T-helper 2 cell treated with Interferon-gamma antibody and Interleukin-4, amounts not matched to agents 100 ng/mL and 5 ng/mL, for 36 hours (primary cell): Measurements from ENCODE around the gene OTUD3. TPM values are rescaled to one million over a fixed set of nuclear protein-coding genes. Genes with fewer than 3 reads are reported as not detected.
"Not testable (repeated sequence)": the region's sequence is repeated elsewhere in the genome, so short reads cannot be mapped to it uniquely, and the experiment has no call there.

Source experiments
- intact Hi-C: fragments of 100-400 bp; cut with micrococcal nuclease; formaldehyde crosslinking; loops from one replicate; pipeline ENCODE4 v1.15.1; 2023
- total RNA-seq: library from RNA; stranded (reverse); gene quantifications from 2 replicates; pipeline ENCODE4 v1.2.3, GENCODE V29; 2022

Gene OTUD3
- total RNA-seq, 1 donor from 2014 or later: 12.5 TPM

DNA sequence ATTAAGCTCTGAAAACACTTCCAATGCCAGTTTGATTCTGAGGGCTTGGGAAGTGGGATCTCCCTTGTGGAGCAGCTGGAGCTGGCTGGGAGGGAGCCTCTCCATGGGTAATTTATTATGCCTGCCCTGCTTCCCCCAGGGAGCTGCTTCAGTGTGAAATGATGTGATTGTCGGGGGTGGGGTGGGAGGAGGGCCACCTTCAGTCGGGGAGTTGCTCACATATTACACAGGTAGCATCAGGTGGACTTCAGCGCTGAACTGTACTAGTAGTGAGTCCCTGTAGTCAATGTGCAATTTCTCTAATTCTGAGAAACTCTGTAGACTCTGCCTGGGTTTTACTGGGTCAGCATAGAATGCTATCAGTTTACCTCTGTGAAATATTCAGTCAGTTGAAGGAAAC, 28.5 kb downstream of the OTUD3 start:
- intact Hi-C loops: no loop called here

DNA sequence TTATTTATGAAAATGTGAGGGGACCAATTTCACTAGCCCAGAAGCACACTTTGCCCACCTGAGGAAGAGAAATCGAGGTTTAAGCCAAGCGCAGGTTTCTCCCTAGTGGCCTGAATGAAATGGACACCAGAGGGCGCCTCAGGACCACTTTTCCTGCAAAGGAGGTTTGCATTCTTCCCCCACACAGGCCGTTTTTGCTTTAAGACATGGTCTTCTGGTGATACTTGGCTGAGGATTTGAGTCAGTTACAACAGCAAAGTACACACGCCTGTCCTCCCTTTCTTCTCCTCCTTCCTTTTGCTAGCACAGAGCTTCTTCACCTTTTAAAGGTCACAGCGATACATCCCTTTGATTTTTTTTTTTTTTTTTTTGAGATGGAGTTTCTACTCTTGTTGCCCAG, 35.9 kb downstream of the OTUD3 start:
- intact Hi-C loops: loop anchor here (1.0 to 2.0 kb wide), 3 partner anchors 35 to 277 kb away; partner anchors contain the start of gene OTUD3

DNA sequence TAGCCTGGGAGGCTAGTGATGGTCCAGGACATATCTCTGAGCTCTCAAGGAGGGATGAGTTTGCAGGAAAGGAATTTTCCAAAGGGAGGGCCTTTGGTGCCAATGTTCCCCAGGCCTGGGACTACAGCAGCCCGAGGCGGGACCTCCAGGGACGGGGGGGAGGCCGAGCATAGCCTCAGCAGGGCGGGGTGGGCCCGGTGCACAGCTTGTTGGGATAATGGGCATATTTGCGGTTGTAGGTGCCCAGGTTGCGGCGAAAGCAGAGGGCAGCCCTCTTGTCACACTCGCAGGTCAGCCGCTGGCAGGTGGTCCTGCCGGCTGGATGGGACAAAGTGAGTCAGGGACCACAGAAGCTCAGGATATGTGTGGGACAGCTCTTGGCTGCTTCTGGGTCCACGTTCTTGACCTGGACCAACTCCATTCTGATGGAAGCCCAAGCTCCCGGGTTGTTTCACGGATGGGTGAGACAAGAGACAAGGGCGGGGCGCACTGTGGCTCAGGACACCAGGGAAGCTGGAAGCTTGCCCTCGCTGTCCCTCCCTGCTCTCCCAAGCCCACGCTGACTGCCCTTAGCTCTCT, 38.0 kb downstream of the OTUD3 start:
- intact Hi-C loops: no loop called here

DNA sequence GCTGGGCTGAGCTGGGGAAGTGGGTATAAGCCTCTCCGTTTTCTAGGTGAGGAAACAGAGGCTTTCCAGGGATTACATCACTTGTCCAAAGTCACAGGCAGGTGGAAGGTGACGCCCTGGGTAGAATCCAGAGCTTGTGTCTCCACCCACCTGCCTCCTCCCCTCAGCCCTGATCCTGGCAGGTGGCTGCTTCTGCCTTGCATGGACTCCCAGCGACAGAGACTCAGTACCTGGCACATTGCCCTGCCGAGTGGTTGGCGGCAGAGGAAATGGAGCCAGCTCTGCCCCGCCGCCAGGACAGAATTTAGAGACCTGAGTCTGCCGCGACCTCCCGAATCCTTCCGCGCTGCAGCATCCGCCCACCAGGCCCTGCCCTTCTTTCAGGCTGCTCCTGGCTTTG, 39.1 kb downstream of the OTUD3 start:
- intact Hi-C loops: no loop called here

DNA sequence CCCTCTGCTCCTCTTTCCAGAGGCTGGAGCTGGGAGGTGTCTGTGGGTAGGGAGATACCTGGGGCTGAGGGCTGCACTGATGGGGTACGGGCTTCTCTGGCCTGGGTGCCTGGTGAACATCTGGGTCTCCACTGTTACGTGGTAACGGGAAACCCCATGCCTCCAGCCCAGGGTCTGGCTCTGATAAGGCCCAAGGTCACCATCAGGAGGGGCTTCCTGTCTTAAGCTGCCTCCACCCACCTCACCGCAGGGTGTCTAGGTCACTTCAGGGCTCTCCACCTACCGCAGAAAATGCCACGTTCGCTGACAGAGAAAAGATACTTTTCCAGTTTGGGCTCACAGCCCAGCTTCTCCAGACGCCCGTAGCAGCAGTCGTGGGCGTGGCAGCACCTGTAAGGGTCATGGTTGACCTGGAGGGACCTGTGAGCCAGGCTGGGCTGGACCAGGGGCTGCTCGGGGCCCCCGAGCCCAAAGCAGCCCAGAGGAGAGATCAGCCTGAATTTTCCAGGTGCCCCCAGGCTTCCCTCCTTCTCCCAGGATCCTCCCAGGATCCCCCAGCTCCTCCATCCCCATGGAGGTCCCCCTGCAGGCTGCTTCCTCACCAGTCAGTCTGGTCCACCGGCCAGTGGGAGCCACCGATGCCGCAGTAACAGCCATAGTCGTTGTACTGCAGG, 40.0 kb downstream of the OTUD3 start:
- intact Hi-C loops: no loop called here

DNA sequence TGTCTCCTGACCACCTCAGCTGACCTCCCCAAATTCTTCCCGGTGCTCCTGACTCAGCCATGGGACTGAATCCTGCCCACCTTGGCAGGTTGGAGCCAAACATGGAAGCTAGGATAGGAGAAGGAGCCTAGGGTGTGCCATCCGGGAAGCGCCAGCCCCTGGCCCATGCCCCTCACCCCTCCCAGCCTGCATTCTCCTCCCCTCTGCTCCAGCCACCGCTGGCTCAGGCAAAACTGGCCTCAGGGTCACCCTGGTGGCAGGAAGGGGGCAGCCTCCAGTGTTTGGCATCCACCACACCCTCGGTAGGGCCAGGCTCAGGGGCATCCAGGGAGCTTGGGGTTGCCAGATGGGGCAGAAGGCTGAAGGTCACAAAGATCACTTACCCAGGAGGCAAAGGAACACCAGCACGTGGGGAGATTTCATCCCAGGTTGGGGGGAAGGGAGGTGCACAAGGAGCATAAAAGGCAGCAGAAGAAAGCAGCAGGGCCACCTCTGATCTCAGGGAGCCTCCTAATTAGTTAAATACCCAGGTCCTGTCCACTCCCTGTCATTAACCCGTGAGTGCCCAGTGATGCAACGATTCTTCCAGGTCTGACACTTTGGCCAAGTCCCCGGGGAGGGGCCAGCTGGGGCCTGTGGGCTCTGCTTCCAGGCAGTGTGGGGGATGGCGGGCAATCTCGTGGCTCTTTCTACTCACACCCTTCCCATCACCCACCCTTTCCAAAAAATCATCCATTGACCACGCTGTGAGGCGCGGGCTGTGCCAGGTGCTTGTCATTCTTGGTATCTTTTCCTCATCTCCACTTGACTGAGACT, 41.1 kb downstream of the OTUD3 start, which contains the start of gene PLA2G2E:
Gene PLA2G2E (minus strand): TSS at position 481 of the 816 bp plus-strand sequence. CDS start 58 bp downstream, at position 423.
- intact Hi-C loops: no loop called here

DNA sequence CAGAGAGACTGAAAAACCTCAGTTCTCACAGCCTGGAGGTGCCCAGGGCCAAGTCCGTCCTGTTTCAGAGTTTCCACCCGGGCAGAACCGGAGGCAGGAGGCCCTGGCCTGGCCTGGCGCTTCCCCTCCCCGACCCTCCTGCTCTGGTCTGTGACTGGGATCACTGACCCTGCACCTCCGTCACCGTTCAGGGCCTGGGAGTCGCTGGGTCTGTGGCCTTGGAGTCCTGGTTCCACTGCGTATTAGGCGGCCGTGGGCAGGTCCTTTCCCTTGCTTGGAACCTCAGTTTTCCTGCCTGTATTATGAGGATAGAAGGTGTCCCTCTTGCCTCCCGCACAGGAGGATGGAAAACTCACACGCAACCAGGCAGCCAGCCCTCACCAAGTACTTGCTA, 41.8 kb downstream of the OTUD3 start:
- intact Hi-C loops: no loop called here

DNA sequence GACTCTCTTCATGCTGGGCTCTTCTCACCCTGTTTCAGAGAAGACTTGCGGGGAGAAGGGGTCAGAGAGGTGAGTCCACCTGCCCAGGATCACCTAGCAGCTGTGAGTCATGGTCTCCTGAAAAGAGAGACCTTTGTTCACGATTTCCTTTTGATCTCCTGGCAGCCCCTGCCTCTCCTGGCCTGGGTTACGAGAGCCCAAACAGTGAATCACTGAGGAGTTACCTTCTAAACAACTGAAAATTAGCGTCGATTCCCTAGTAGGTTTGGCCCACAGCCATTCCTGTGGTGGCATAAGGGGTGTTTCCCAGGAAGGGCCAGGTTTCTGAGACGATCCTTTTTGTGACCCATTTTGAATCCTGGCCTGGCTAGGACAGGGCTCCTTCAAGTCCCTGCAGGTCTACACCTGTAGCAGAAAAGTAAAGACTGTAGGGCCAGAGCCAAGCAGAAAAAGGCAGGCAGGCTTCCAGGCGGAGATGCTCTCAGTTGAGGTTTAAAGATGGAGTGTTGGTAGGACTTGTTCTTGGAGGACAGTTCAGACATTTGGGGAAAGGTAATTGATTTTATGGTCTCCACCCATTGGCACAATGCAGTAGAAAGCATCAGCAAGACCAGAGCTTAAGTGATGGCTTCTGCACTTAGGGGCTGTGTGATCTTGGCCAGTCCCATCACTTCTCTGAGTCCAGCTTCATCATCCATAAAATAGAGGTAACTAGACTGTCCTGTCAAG, 43.3 kb downstream of the OTUD3 start:
- intact Hi-C loops: no loop called here

DNA sequence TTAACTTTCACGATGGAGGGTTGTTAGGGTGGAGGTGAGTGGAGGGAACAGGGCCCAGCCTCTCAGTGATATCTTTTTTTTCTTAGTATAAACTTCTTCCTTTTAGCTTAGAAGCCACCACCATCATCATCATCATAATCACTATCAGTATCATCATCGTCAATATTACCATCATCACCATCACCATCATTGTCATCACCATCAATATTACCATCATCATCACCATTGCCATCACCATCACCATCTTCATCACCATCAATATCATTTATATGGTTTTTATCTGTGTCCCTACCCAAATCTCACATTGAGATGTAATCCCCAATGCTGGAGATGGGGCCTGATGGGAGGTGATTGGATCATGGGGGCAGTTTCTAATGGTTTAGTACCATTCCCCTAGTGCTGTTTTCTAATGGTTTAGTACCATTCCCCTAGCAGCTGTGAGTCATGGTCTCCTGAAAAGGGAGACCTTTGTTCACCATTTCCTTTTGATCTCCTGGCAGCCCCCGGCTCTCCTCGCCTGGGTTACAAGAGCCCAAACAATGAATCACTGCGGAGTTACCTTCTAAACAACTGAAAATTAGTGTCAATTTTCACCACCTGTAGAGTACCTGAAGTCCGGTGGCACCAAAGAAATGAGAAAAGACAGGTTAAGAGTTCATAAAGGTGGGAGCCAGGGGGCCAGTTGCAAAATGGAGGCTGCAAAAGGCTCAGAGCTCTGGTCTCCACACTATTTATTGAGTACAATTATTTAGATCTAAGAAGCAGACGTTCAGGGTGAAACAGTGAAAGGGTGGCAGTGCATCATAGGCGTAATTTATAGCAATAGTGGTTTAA, 44.3 kb downstream of the OTUD3 start:
- intact Hi-C loops: no loop called here

DNA sequence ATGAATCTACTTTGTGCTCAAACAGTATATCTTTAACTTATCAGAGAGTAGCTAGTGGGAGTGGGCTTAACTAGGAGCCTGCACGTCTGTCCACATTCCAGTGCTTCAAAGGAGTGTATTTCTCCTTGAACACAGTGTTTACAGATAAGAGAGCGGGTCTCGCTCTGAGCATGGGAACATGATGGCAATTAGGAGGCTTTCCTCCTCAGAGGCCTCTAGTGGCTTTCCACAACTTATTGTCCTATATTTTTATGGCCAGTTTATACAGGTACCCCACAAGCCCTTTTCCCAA, 44.9 kb downstream of the OTUD3 start:
- intact Hi-C loops: not testable (repeated sequence)

DNA sequence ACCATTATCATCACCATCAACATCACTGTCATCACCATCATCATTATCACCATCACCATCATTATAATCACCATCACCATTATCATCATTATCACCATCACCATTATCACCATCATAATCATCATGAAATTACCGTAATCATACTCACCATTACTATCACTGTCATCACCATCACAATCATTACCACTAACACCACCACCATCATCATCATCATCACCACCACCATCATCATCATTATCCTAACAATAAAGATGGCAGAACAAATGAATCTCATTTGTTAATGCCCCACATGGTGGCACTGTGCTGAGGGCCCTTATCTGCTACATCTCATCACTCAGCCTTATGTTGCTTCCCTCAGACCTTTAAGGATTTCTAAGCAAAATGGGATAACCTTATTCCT, 50.7 kb downstream of the OTUD3 start:
- intact Hi-C loops: no loop called here

DNA sequence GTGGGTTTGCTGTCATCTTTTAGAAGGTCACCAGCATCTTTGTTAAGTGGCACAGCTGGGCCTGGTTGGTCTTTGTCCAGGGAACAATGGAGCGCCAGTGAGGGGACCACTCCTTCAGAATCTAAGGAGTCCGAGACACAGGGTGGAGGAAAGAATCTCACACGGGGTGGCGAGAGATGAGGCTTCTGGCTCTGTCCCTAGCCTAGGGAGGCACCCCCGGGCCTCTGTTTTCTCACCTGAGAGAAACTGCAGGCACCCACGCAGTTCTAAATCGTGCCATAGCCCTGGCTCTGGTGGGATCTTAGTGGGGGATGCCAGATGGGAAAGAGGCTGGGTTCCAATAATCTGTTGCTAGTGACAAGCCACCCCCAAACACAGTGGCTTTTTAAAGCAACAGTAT, 52.1 kb downstream of the OTUD3 start:
- intact Hi-C loops: no loop called here

DNA sequence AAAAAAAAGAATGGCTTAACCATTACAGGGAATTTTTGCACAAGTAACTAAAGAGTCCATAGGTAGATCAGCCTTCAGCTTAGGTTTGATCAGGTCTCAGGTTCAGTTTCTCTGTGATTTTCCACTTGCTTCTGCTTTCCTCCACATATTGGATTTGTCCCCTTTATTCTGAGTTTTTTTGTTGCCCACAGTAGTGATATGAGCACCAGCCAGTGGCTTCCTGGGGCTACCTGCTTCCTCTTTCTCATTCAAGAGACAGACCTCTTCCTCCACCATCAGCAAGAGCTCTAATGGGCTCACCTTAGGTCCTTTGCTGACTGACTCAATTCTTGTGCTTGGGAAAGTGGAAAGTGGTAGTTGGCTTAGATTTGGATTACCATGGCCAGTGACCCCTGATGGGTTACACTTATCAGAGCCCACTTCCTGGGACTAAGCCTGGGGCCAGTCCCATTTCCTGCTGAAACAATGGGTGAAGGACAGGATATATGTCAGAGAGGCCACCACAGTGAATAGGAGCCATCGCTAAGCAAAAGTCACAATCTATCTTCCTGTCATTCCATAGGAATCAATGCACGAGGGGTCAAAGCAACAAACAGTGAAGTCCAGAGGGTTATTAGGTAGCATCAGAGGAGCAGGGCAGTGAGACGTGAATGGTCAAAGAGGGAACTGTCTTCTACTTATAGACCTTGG, 54.0 kb downstream of the OTUD3 start:
- intact Hi-C loops: no loop called here

DNA sequence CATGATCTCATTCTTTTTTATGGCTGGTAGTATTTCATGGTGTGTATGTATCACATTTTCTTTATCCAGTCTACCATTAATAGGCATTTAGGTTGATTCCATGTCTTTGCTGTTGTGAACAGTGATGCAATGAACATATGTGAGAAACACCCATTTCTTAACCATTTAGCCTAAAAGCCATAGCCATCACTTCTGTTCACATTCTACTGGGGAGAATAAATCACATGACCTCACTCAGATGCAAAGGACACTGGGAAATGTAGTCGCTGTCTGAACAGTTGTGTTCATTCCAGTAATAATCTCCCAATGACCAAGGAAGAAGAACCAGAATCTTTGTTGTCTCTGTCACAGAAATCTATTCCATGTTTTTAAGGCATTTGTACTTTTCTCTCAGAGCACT, 56.3 kb downstream of the OTUD3 start:
- intact Hi-C loops: no loop called here

DNA sequence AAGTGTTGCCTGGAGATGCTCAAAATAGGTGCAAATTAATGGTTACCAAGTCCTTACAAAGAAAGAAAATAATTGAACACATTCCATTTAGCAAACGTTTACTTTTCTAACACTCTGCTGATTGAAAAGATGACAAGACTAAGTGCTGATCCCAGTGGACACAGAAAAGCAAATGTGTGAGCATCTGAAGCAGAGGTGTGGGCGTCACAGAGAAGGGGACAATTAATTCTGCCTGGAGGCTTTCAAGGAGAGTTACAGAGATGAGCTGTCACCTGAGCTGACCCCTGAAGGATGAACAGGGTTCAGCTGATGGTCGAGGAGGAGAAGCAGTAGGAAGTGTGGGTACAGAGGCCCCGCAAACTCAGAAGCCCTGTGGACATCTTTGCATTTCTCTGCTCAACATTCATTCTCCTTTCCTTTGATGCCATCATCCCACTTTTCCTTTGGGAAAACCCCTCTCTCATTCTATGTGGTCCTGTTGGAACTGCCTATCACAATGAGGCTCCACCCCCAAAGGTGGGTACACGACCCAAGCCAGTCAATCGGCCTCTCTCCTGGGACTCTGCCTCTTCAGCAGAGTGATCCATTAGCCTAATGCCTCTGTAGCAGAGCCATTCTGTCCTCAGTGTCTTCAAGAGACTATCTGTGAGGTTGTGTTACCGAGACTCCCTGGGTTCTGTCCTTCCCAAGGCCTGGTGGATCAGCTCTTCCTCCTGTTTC, 58.5 kb downstream of the OTUD3 start:
- intact Hi-C loops: no loop called here

DNA sequence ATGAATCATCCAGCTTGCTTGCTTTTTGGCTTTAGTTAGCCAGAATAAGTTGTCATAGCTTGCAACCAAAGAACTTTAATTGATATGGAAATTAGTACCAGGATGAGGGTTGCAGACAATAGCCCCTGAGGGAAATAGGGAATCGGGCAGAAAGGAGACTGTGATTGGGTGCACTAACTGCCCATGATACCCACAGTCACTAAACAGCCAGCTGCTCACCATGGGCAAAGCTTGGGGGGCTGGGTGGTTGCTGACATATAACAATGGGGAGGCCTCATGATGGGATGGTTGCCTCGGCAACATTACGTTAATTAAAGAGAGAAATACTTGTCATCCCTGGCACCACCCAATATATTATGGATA, 59.0 kb downstream of the OTUD3 start:
- intact Hi-C loops: no loop called here

DNA sequence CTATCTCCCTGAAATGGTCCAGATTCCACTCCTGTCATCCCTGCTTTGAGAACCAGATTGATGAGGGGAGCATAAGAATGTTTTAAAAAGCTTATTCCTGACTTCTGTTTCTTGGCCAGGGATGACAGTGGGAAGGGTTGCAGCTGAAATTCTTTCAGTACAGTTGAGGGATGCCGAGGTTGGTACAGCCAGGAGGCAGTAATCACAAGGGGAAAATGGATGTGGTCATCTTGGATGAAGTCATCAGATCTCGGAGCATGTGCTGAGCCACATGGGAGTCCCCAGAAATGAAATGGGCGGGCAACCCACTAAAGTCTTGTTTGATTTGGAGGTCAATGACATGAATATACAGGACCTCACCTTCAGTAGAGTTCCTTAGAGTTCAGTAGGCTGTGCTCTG, 59.9 kb downstream of the OTUD3 start:
- intact Hi-C loops: no loop called here

DNA sequence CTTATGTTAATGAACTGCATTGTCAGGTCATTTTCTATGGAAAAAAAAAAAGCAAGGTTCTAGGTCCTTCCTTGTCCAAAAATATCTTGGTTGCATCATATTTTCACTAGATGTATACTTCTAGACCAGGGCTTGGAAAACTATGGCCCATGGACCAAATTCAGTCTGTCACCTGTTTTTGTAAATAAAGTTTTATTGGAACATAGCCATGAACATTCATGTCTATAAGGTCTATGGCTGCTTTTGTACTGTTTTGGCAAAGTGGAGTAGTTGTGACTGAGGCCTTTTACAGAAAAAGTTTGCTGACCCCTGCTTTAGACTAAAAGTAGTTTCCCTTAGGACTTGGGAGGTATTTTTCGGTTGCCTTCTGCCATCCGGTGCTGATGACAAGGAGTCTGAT, 60.5 kb downstream of the OTUD3 start:
- intact Hi-C loops: no loop called here

DNA sequence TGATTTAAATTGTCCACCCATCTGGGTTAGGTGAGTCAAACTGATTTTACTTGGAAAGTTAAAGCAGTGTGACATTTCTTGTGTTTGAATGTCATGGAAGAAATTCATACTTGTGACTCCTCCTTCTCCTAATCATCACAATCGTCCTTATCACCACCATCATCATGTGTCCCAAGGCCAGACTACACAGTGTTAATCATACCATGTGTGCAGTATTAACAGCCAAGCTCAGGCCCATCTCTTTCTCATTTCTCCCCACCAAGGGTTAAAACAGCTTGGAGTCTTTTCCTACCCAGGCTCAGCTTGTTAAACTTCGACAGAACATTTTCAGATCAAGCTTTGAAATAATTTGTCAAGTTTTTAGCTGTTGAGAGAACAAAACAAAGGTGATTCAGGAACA, 63.7 kb downstream of the OTUD3 start:
- intact Hi-C loops: no loop called here

DNA sequence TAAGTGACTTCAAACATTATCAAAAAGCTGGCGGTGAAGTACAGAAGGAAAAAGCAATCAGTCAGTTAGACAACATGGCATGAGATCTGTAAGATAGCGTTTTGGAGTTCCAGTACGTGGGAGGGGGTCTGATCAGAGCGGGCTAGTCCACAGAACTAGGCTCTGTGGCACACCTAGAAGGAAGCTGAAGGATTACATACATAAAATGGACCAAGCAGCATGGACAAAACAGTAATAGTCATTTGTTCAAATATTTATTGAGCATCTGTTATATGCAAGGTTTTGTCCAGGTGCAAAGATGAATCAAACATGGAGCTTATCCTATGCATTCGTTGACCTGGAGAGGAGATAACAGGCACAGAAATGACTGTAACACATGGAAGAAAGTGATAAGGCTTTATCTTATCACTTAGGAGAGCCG, 64.1 kb downstream of the OTUD3 start:
- intact Hi-C loops: no loop called here
